HL-60/S4 (cell line): ENCODE measurements around the gene PCDHGA11.
"Not testable (repeated sequence)": the region's sequence is repeated elsewhere in the genome, so short reads cannot be mapped to it uniquely, and the experiment has no call there.

ENCODE experiments used
- in situ Hi-C: fragments of 300-500 bp; cut with MboI; formaldehyde crosslinking; loops from 2 replicates; pipeline ENCODE4 v1.14.3; 2022; ENCODE audit warnings: low sequenced_read_pairs

Gene PCDHGA11

GRCh38 chr5:141420855-141421488, at the start of gene PCDHGA11:
Gene PCDHGA11, plus strand, starts transcription at chr5:141421051. Its CDS starts 177 bp downstream, at chr5:141421228.
- in situ Hi-C loops = no loop called here

GRCh38 chr5:141371572-141372475, 49.0 kb upstream of the PCDHGA11 start:
- in situ Hi-C loops = no loop called here

- in situ Hi-C loops = no loop called here
Measured at GRCh38 chr5:141373673-141374317, 47.1 kb upstream of the PCDHGA11 start, which contains the start of gene PCDHGA6. Gene PCDHGA6, plus strand, starts transcription at chr5:141373891. Its CDS starts 193 bp downstream, at chr5:141374084.

- in situ Hi-C loops = no loop called here
Measured at GRCh38 chr5:141374627-141375026, 46.2 kb upstream of the PCDHGA11 start.

- in situ Hi-C loops = not testable (repeated sequence)
Measured at GRCh38 chr5:141375444-141376155, 45.3 kb upstream of the PCDHGA11 start.

- in situ Hi-C loops = no loop called here
Measured at GRCh38 chr5:141382469-141383294, 38.2 kb upstream of the PCDHGA11 start, which contains the start of gene PCDHGA7. Gene PCDHGA7, plus strand, starts transcription at chr5:141382742. Its CDS starts 158 bp downstream, at chr5:141382900.

GRCh38 chr5:141383345-141383744, 37.5 kb upstream of the PCDHGA11 start:
- in situ Hi-C loops = no loop called here

GRCh38 chr5:141384471-141385267, 36.2 kb upstream of the PCDHGA11 start:
- in situ Hi-C loops = no loop called here

GRCh38 chr5:141387557-141388311, 33.1 kb upstream of the PCDHGA11 start, which contains the start of gene PCDHGB4:
Gene PCDHGB4, plus strand, starts transcription at chr5:141387698. Its CDS starts 187 bp downstream, at chr5:141387885.
- in situ Hi-C loops = not testable (repeated sequence)

- in situ Hi-C loops = no loop called here
Measured at GRCh38 chr5:141388661-141389060, 32.2 kb upstream of the PCDHGA11 start.

- in situ Hi-C loops = no loop called here
Measured at GRCh38 chr5:141389153-141390042, 31.5 kb upstream of the PCDHGA11 start.

GRCh38 chr5:141392429-141393198, 28.2 kb upstream of the PCDHGA11 start, which contains the start of gene PCDHGA8:
Gene PCDHGA8, plus strand, starts transcription at chr5:141392633. Its CDS starts 181 bp downstream, at chr5:141392814.
- in situ Hi-C loops = no loop called here

- in situ Hi-C loops = no loop called here
Measured at GRCh38 chr5:141393267-141393666, 27.6 kb upstream of the PCDHGA11 start.

- in situ Hi-C loops = not testable (repeated sequence)
Measured at GRCh38 chr5:141394401-141395187, 26.3 kb upstream of the PCDHGA11 start.

GRCh38 chr5:141397756-141398551, 22.9 kb upstream of the PCDHGA11 start, which contains the start of gene PCDHGB5:
Gene PCDHGB5, plus strand, starts transcription at chr5:141397947. Its CDS starts 181 bp downstream, at chr5:141398128.
- in situ Hi-C loops = not testable (repeated sequence)
